Prostate gland (tissue), 2 donors: Measurements from ENCODE around the gene ERAS.

Experiments
- CTCF ChIP-seq, 4 experiments: fragments of 200-600 bp in 2 of 4; fragments of 450-650 bp in 2 of 4; sonication (generic) in 2 of 4; IDR thresholded peaks; 1 replicate in 3 of 4; 2 replicates in 1 of 4; pipeline ENCODE4 v1.5.1; 2016 to 2019; ENCODE audit warnings: antibody characterized with exemption in 4 of 4, mild to moderate bottlenecking in 2 of 4, moderate library complexity in 2 of 4
- POLR2A ChIP-seq: fragments of 450-650 bp; IDR thresholded peaks from one replicate; pipeline ENCODE4 v1.6.1; 2016; ENCODE audit warnings: antibody characterized with exemption, mild to moderate bottlenecking

- TF ChIP-seq CTCF (IDR thresholded peaks at IDR 0.05), result no peak
- no peak for TF ChIP-seq POLR2A
These were observed 2.9 kb downstream of the ERAS start for GRCh38 chrX:48829016-48829735.
